ENCODE measurements around the gene UGT1A6. TPM values are rescaled to one million over a fixed set of nuclear protein-coding genes. Genes with fewer than 3 reads are reported as not detected.

UGT1A6 gene
- total and polyA plus RNA-seq, 2 of the 4 experiments (the other 2 are of a cell fraction): not detected

GRCh38 chr2:233818639-233819621 is 126.2 kb downstream of the UGT1A6 start:
- Histone ChIP-seq H4K8ac (ENCODE audit: low read depth in 2 of 2, low read length in 2 of 2) (no peak overlapping the region), H2BK5ac (ENCODE audit: low read depth, low read length, poor library complexity, severe bottlenecking) (no peak overlapping the region), H3K56ac (ENCODE audit: extremely low read depth, insufficient read depth, low read length) (no peak overlapping the region), H3K79me1 (ENCODE audit: low read depth in 1 of 2, low read length in 2 of 2) (no peaks in the 10 kb centered on the region), H3K4ac (ENCODE audit: low read depth, low read length) (no peak overlapping the region), H3K23ac (ENCODE audit: low read depth, low read length) (no peak overlapping the region), H3K36me3 (ENCODE audit: control insufficient read depth, insufficient read depth, low read length) (no peaks in the 10 kb centered on the region), H3K9me1 (ENCODE audit: insufficient read depth, low read length) (no peaks in the 10 kb centered on the region), H2BK15ac (ENCODE audit: low read depth, low read length) (no peak overlapping the region), H2AK5ac (ENCODE audit: low read depth, low read length) (no peak overlapping the region), H4K5ac (ENCODE audit: low read depth, low read length) (no peak overlapping the region), H4K20me1 (ENCODE audit: insufficient read depth, low read length) (no peaks in the 10 kb centered on the region), H2AFZ (replicated peaks; ENCODE audit: low read length, poor library complexity) (peak overlapping the region; percentile 23), H2BK20ac (ENCODE audit: low read depth, low read length) (no peak overlapping the region), H3K9me3 (ENCODE audit: control insufficient read depth, insufficient read depth, low read length) (no peaks in the 10 kb centered on the region), H4K91ac (ENCODE audit: insufficient read depth, low read depth, low read length) (no peak overlapping the region), H3K14ac (replicated peaks; ENCODE audit: low read depth, low read length) (no peak overlapping the region), H3K4me1 (ENCODE audit: control insufficient read depth, insufficient read depth, low read length) (no peaks in the 10 kb centered on the region), H3K27me3 (ENCODE audit: control insufficient read depth, insufficient read depth, low read length) (peaks cover 7% of the 10 kb centered on the region; the same call in 1 of the 2 replicates), H3K27ac (ENCODE audit: insufficient read depth, low read length) (no peak overlapping the region), H2BK120ac (ENCODE audit: low read depth, low read length) (no peak overlapping the region), H3K4me2 (ENCODE audit: low read depth, low read length) (no peak overlapping the region), H3K9ac (ENCODE audit: low read depth, low read length) (no peak overlapping the region), H2AK9ac (replicated peaks; ENCODE audit: low read depth, low read length, poor library complexity) (peak overlapping the region; percentile 37), H3K4me3 (ENCODE audit: insufficient read depth, low read depth, low read length) (no peak overlapping the region), H3K18ac (ENCODE audit: low read depth, low read length) (no peak overlapping the region)
- in situ Hi-C loops (cut with MboI; ENCODE audit: low sequenced_read_pairs) (no loop called here), dilution Hi-C loops (cut with HindIII; ENCODE audit: low sequenced_read_pairs, unreplicated experiment) (no loop called here), intact Hi-C loops (cut with micrococcal nuclease) (no loop called here)
- no peak for TF ChIP-seq MAZ (IDR thresholded peaks at IDR 0.05; ENCODE audit: borderline replicate concordance, low read depth, low read length)
- no peak for TF ChIP-seq SMC3 (IDR thresholded peaks at IDR 0.05; ENCODE audit: low read depth, low read length)
- TF ChIP-seq CTCF (conservative IDR thresholded peaks at IDR 0.05; ENCODE audit: low read depth, low read length): no peak
- no peak for TF ChIP-seq RFX5 (IDR thresholded peaks at IDR 0.05; ENCODE audit: low read depth, low read length)
- WGBS, 2 experiments (ENCODE audit: extremely low coverage in 2 of 2, insufficient read length in 1 of 2): 57% methylated on average over 6 of the region's 17 CpGs; no CpG with 5 or more reads in 1 of the 2 experiments
- CTCF ChIA-PET: interaction anchor here (0.9 kb wide), 1 partner anchor 14 kb away, joined by 3 read pairs; no protein-coding TSS in a partner anchor
- ATAC-seq (ENCODE audit: low read depth) (no peak), DNase-seq (no peak)
- POLR2A ChIA-PET (ENCODE audit: unreplicated experiment): no interaction called here
- no TSS peak for BruUV-seq (replicated peaks)

Data from IMR-90 (cell line).